ENCODE results near the gene ZNF277. TPM values are rescaled to one million over a fixed set of nuclear protein-coding genes. Genes with fewer than 3 reads are reported as not detected.

Gene ZNF277
- total and polyA plus RNA-seq, 2 donors (not counting 3 experiments of a cell fraction or from before 2014, with no cell fraction given) = 7.8 to 22.6 TPM

DNA sequence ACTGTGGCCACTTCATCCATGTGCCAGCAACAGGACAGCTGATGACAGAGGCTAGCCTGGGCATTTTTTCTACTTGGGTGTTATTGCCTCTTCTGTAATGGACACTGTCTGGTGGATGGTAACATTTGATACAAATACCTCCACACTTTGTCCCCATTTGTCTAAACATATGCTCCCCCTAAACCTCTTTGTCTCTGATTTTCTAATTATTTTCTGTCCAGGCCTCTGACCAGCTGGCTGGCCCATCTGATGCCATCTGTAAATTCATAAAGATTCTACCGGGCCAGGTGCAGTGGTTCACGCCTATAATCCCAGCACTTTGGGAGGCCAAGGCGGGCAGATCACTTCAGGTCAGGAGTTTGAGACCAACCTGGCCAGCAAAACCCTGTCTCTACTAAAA, 159.1 kb downstream of the ZNF277 start:
- Histone ChIP-seq H3K9me3 (replicated peaks; ENCODE audit: control insufficient read depth, insufficient read depth, low read length) (no peaks in the 10 kb centered on the region), H3K9me1 (replicated peaks; ENCODE audit: control insufficient read depth, extremely low read depth, insufficient read depth, low read length) (no peaks in the 10 kb centered on the region), H3K79me2 (ENCODE audit: control insufficient read depth, insufficient read depth, low read length) (no peaks in the 10 kb centered on the region), H3K4me2 (ENCODE audit: insufficient read depth, low read length) (no peak overlapping the region), H2AFZ (ENCODE audit: low read depth, low read length) (no peak overlapping the region), H3K9ac (replicated peaks; ENCODE audit: extremely low read depth, insufficient read depth, low read length) (no peak overlapping the region), H3K4me1 (ENCODE audit: control insufficient read depth, extremely low read depth, insufficient read depth, low read length) (no peaks in the 10 kb centered on the region), H3K27ac (ENCODE audit: insufficient read depth, low read depth, low read length) (no peak overlapping the region), H3K36me3 (ENCODE audit: control insufficient read depth in 2 of 2, extremely low read depth in 1 of 2, insufficient read depth in 2 of 2, low read length in 2 of 2) (no peaks in the 10 kb centered on the region), H3K4me3 (replicated peaks in 1 of 3; ENCODE audit: insufficient read depth in 1 of 3, low read depth in 1 of 3, low read length in 3 of 3) (no peak overlapping the region), H4K20me1 (replicated peaks; ENCODE audit: control insufficient read depth, extremely low read depth, insufficient read depth, low read length) (no peaks in the 10 kb centered on the region), H3K27me3 (ENCODE audit: control insufficient read depth in 2 of 2, insufficient read depth in 2 of 2, low read length in 2 of 2) (peaks cover 5% of the 10 kb centered on the region in 2 experiments)
- FAIRE-seq (no peak), DNase-seq (ENCODE audit: low read depth, low spot score) (no peak)
- ChIA-PET CTCF (no interaction called here), POLR2A (no interaction called here)
- dilution Hi-C loops (cut with MboI; ENCODE audit: extremely low pct_ligation_motif_present, low sequenced_read_pairs) = no loop called here
- BruUV-seq (replicated peaks) = no TSS peak
- intact Hi-C loops (cut with micrococcal nuclease) = no loop called here
- TF ChIP-seq EZH2 (IDR thresholded peaks at IDR 0.05; ENCODE audit: borderline replicate concordance, low read depth, low read length, severe bottlenecking) (no peak), JUN (IDR thresholded peaks at IDR 0.05; ENCODE audit: borderline replicate concordance, insufficient read depth, insufficient read length, low read depth) (no peak), POLR2A (IDR thresholded peaks at IDR 0.05; ENCODE audit: low read depth, low read length) (no peak), FOS (IDR thresholded peaks at IDR 0.05; ENCODE audit: borderline replicate concordance, insufficient read depth, low read length) (no peak), POLR2AphosphoS5 (IDR thresholded peaks at IDR 0.05; ENCODE audit: insufficient read depth, low read depth, low read length) (no peak), MYC (IDR thresholded peaks at IDR 0.05; ENCODE audit: low read depth, low read length) (no peak), GATA2 (IDR thresholded peaks at IDR 0.05; ENCODE audit: insufficient read depth, insufficient read length, low read depth, low read length) (no peak)
- TF ChIP-seq, protein P1, sequence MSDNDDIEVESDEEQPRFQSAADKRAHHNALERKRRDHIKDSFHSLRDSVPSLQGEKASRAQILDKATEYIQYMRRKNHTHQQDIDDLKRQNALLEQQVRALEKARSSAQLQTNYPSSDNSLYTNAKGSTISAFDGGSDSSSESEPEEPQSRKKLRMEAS (IDR thresholded peaks at IDR 0.05; ENCODE audit: insufficient read depth, insufficient read length) = no peak
- TF ChIP-seq, protein P2, sequence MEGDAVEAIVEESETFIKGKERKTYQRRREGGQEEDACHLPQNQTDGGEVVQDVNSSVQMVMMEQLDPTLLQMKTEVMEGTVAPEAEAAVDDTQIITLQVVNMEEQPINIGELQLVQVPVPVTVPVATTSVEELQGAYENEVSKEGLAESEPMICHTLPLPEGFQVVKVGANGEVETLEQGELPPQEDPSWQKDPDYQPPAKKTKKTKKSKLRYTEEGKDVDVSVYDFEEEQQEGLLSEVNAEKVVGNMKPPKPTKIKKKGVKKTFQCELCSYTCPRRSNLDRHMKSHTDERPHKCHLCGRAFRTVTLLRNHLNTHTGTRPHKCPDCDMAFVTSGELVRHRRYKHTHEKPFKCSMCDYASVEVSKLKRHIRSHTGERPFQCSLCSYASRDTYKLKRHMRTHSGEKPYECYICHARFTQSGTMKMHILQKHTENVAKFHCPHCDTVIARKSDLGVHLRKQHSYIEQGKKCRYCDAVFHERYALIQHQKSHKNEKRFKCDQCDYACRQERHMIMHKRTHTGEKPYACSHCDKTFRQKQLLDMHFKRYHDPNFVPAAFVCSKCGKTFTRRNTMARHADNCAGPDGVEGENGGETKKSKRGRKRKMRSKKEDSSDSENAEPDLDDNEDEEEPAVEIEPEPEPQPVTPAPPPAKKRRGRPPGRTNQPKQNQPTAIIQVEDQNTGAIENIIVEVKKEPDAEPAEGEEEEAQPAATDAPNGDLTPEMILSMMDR (IDR thresholded peaks at IDR 0.05; ENCODE audit: extremely low read depth in 1 of 2, insufficient read depth in 1 of 2, low read depth in 1 of 2, low read length in 2 of 2) = no peak

All from endothelial cell of umbilical vein (primary cell).